Measurements from ENCODE around the gene TCERG1. TPM values are rescaled to one million over a fixed set of nuclear protein-coding genes. Genes with fewer than 3 reads are reported as not detected.
A peak's percentile ranks its signal among the peaks of the same experiment; 100 is the strongest.
"Not testable (repeated sequence)": the region's sequence is repeated elsewhere in the genome, so short reads cannot be mapped to it uniquely, and the experiment has no call there.

The TCERG1 gene
- total RNA-seq, 1 donor from 2014 or later: 15.9 TPM

GRCh38 chr5:146520731-146521130 lies 73.6 kb downstream of the TCERG1 start:
- no peak for DNase-seq (ENCODE audit: low read depth in 2 of 2)

GRCh38 chr5:146521403-146522106 lies 74.4 kb downstream of the TCERG1 start:
- DNase-seq (ENCODE audit: low read depth in 2 of 2): no peak

DNA sequence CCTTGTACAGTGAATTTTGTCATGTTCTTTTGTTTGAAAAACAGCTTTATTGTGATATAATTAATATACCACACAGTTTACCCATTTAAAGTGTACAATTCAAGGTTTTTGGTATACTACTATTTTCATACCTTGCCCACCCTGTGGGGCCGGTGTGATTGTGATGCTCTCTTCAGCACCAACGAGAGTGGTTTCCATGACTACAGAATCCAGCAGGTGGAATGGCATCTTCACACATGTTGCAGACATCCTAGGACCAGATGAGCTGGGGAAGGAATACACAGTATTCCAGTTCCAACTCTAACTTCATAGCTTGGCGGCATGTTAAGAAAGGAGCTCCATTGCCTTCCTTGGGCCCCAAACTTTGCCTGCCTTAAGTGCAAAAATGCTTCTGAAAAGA lies 76.6 kb downstream of the TCERG1 start:
- DNase-seq (ENCODE audit: low read depth in 2 of 2): no peak

DNA sequence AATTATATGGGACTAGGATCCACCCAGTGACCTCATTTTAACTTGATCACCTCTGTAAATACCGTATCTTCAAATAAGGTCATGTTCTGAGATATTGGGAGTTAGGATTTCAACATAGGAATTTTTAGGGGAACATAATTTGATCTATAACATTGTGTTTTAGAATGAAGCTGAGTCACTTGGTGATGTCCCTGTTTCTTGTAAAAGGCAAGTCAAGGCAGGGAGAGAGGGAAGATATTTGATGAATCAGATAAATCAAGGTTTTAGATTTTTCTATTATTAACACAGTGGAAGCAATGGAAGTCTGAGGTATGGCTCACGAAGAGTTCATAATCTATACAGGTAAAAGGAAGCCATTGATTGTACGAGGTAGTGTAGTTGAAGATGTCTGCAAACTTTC lies 80.7 kb downstream of the TCERG1 start:
- no peak for DNase-seq (ENCODE audit: low read depth in 2 of 2)

DNA sequence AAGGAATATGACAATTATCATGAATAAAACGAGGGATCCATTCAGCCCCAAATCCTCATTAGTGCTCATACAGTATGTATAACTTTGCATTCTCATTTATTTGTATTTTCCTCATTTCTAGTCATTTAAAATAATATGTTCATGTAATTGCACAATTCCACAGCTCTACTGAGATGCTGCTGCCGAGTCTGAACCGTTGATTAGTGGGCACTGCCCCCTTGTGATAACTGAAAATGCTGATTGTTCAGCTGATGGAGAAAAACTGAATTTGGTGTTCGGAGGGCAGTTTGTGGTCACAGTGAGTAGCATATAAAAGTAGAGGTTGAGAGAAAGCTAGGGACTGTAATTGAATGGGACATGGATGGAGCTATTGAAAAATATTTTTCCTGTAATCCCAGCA lies 81.1 kb downstream of the TCERG1 start:
- DNase-seq (ENCODE audit: low read depth in 2 of 2): peak in 1 of 2 donors; percentile 77

GRCh38 chr5:146529984-146530383 lies 82.9 kb downstream of the TCERG1 start:
- DNase-seq (ENCODE audit: low read depth in 2 of 2): no peak

- DNase-seq (ENCODE audit: low read depth in 2 of 2): peak; percentile 56 to 74
Observed at GRCh38 chr5:146533260-146533857, 86.2 kb downstream of the TCERG1 start.

- no peak for DNase-seq (ENCODE audit: low read depth in 2 of 2)
Observed at GRCh38 chr5:146533882-146534281, 86.7 kb downstream of the TCERG1 start.

DNA sequence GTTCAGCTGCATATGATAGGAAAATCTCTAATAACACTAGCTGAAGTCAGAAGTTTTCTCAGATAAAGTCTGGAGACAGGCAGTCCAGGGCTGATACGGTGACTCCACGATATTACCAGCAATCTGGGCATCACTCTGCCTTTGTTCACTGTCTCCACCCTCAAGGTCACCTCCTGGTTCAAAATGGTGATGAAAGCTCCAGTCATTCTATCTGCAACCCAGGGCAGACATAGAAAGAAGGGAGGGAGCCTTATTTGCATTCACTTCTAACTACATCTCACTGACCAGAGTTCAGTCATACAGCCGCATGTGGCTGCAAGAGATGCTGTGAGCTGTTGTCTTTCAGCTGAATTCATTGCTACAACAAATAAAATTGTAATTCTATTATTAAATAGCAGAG lies 91.3 kb downstream of the TCERG1 start:
- DNase-seq (ENCODE audit: low read depth in 2 of 2): no peak

DNA sequence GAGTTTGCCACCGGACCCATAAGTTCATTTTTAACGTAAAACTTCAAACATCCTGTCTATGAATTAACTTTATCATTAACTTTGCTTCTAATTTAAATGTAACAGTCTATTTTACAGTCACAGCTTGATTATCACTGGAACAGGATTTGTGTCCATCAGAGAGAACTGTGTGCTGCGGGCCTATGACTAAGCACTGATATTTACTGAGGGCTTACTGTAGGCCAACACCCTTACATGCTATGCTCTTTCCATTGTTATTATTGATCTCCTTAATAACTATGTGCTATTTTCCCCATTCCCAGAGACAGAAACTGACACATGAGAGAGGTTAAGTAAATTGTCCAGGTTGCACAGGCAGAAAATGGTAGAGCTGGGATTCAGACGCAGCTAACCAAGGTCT lies 92.8 kb downstream of the TCERG1 start:
- DNase-seq (ENCODE audit: low read depth in 2 of 2): no peak

DNA sequence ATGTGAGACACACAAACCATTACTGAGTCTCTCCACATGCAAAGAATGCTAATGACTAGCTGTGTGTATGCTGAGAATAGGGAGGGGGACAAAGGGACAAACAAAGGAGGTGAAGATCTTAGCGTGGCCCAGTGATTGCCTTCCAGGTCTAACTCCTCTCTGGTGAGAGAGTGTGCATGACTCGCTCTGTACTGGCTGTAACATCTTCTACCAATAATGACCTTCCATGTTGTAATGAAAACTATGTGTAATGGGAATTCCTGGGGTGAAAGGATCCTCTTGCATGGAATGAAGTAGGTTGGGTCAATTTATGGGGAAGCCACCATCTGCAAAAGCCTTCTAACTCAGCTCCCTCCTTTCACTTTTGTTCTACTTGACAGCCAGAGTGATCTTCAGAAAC lies 93.3 kb downstream of the TCERG1 start:
- DNase-seq (ENCODE audit: low read depth in 2 of 2): no peak

GRCh38 chr5:146541958-146542849 lies 95.1 kb downstream of the TCERG1 start:
- DNase-seq (ENCODE audit: low read depth in 2 of 2): peak; percentile 68 to 82

DNA sequence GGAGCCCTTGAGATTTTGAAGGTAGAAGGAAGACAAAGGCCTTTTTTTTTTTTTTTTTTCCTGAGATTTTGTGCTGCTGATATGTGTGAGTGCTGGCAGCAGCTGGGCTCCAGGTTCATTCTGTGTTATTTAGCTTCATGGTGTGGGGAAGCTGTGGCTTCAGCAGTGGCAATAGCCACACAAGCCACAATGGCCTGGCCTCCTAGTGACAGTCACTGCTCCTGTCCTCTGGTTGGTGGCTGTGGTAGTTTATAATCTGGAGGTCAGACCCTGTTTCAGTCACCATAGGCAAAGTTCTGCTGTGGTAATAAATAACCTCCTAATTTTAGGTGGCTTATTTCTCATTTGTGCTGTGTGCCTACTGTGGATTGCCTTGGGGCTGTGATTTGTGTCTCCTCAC lies 97.1 kb downstream of the TCERG1 start:
- DNase-seq (ENCODE audit: low read depth in 2 of 2): no peak

GRCh38 chr5:146548781-146549449 lies 101.8 kb downstream of the TCERG1 start:
- no peak for DNase-seq (ENCODE audit: low read depth in 2 of 2)

DNA sequence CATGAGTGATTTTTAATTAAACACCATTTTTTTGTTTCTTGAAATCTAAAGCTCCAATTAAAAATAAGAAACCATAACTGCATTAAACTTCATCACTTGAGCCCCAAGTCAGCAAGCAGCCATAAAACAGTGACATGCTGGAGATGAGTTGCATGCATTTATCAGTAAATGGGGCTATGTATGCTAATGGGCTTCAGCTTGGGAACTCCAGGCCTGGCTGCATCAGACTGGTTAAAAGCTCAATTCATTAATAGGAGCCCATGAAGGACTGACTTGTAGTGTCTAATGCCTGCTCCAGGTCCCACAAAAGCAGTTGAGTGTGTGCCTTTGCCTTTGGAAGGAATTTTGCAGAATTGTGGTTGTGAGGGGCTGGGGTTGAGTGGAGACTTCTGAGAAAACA lies 102.5 kb downstream of the TCERG1 start:
- no peak for DNase-seq (ENCODE audit: low read depth in 2 of 2)

- no peak for DNase-seq (ENCODE audit: low read depth in 2 of 2)
Observed at GRCh38 chr5:146553446-146553845, 106.3 kb downstream of the TCERG1 start.

DNA sequence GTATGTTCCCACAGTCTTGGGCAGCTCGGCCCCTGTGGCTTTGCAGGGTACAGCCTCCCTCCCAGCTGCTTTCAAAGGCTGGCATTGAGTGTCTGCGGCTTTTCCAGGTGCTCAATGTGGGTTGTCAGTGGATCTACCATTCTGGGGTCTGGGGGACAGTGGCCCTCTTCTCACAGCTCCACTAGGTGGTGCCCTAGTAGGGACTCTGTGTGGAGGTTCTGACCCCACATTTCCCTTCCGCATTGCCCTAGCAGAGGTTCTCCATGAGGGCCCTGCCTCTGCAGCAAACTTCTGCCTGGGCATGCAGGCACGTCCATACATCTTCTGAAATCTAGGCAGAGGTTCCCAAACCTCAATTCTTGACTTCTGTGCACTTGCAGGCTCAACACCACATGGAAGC lies 109.8 kb downstream of the TCERG1 start:
- DNase-seq (ENCODE audit: low read depth in 2 of 2): not testable (repeated sequence)

- no peak for DNase-seq (ENCODE audit: low read depth in 2 of 2)
Observed at GRCh38 chr5:146560205-146560812, 113.2 kb downstream of the TCERG1 start.
